Neural crest cell (in vitro differentiated cells): ENCODE data around the gene SPATA3. TPM values are rescaled to one million over a fixed set of nuclear protein-coding genes. Genes with fewer than 3 reads are reported as not detected.

Experiments used
- DNase-seq: peaks from one replicate; pipeline ENCODE4 v3.0.0; 2021; ENCODE audit warnings: low read depth, mixed read lengths, low spot score
- H3K27ac Mint-ChIP-seq: one replicate; pipeline ENCODE4 v1.8.0; 2021; ENCODE audit warnings: mild to moderate bottlenecking, mixed read lengths; ENCODE audit not compliant: unreplicated experiment
- H3K27me3 Mint-ChIP-seq: 2 replicates; pipeline ENCODE4 v1.8.0; 2021; ENCODE audit warnings: low read depth, mild to moderate bottlenecking, mixed read lengths
- H3K36me3 Mint-ChIP-seq: 2 replicates; pipeline ENCODE4 v1.8.0; 2021; ENCODE audit warnings: low read depth, mild to moderate bottlenecking, mixed read lengths
- H3K4me1 Mint-ChIP-seq: 2 replicates; pipeline ENCODE4 v1.8.0; 2021; ENCODE audit warnings: mixed read lengths
- H3K4me3 Mint-ChIP-seq: one replicate; pipeline ENCODE4 v1.8.0; 2021; ENCODE audit warnings: mild to moderate bottlenecking, mixed read lengths
- H3K9me3 Mint-ChIP-seq: 2 replicates; pipeline ENCODE4 v1.8.0; 2021; ENCODE audit warnings: mixed read lengths
- total RNA-seq: library from RNA; stranded (reverse); gene quantifications from 2 replicates; pipeline ENCODE4 v1.2.1, GENCODE V29; 2021
- TF ChIP-seq, protein P1 (sequence below): fragments of 200-600 bp; sonication (generic); conservative IDR thresholded peaks from 2 replicates; pipeline ENCODE4 v1.5.0; 2021; ENCODE audit warnings: antibody characterized with exemption, mild to moderate bottlenecking

Gene SPATA3
- total RNA-seq, 1 donor from 2014 or later: not detected

DNA sequence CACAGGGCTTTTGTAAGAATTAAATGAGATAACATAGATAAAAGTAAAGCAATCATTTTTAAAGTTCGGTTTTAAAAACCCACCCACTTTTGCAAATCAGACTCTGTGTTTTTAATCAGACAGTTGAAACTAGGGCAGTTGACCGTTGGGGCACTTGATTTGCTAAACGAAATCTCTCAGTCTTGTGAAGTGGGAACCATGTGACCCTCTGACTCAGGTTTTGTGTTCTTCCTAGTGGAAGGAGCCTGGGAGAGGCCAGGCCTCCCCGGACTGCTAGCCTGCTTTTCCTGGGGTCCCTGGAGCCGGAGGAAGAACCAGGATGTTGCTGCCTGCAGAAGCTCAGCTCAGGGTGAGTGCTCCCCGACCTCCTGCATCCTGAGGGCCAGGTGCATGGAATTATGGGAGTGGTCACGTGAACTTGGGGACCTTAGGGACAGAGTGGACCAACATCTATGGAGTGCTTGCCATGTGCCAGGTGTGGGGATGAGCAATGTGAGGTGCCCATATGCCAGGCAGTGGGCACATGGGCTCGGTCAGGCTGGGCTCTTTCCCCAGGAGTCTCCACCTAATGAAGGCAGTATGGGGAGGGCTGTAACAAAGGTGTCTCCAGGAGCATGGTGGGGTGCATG, 45.3 kb downstream of the SPATA3 start:
- H3K4me3 Mint-ChIP-seq: no peak overlapping the region
- DNase-seq: no peak
- H3K36me3 Mint-ChIP-seq: no peaks in the 10 kb centered on the region
- TF ChIP-seq, protein P1, sequence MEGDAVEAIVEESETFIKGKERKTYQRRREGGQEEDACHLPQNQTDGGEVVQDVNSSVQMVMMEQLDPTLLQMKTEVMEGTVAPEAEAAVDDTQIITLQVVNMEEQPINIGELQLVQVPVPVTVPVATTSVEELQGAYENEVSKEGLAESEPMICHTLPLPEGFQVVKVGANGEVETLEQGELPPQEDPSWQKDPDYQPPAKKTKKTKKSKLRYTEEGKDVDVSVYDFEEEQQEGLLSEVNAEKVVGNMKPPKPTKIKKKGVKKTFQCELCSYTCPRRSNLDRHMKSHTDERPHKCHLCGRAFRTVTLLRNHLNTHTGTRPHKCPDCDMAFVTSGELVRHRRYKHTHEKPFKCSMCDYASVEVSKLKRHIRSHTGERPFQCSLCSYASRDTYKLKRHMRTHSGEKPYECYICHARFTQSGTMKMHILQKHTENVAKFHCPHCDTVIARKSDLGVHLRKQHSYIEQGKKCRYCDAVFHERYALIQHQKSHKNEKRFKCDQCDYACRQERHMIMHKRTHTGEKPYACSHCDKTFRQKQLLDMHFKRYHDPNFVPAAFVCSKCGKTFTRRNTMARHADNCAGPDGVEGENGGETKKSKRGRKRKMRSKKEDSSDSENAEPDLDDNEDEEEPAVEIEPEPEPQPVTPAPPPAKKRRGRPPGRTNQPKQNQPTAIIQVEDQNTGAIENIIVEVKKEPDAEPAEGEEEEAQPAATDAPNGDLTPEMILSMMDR: no peak
- H3K27ac Mint-ChIP-seq: no peak overlapping the region
- H3K9me3 Mint-ChIP-seq: no peaks in the 10 kb centered on the region
- H3K4me1 Mint-ChIP-seq: peaks cover 5% of the 10 kb centered on the region
- peaks cover 36% of the 10 kb centered on the region for H3K27me3 Mint-ChIP-seq

DNA sequence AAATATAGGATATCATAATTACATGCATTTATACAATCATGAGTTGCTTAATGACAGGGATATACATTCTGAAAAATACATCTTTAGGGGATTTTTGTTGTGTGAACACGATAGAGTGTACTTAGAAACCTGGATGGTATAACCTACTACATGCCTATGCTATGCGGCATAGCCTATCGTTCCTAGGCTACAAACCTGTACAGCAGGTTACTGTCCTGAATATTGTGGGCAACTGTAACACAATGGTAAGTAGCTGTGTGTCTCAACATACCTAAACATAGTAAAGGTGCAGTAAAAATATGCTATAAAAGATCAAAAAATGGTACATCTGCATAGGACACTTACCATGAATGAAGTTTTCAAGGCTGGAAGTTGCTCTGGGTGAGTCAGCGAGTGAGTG, 47.9 kb downstream of the SPATA3 start:
- no peaks in the 10 kb centered on the region for H3K36me3 Mint-ChIP-seq
- no peak overlapping the region for H3K27ac Mint-ChIP-seq
- no peaks in the 10 kb centered on the region for H3K9me3 Mint-ChIP-seq
- peaks cover 21% of the 10 kb centered on the region for H3K4me1 Mint-ChIP-seq
- no peak overlapping the region for H3K4me3 Mint-ChIP-seq
- no peak for DNase-seq
- TF ChIP-seq, protein P1: no peak
- peaks cover 18% of the 10 kb centered on the region for H3K27me3 Mint-ChIP-seq

DNA sequence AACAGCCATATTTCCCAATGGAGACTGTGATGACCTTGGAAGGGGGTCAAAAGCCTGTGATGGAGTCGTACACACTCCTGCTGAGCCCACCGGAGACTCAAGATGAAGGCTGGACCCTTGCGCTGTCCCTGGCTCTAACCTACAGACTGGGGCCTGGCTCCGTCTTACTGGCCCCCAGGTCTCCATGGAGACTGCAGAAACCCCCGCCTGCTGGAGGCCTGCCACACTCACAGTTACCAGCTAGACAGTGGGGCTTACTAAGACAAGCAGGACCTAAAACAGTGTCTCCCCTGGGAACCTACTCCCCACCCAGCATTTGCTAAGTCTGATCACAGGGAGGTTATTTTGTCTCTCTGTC, 51.0 kb downstream of the SPATA3 start:
- H3K9me3 Mint-ChIP-seq: no peaks in the 10 kb centered on the region
- no peaks in the 10 kb centered on the region for H3K27me3 Mint-ChIP-seq
- no peaks in the 10 kb centered on the region for H3K36me3 Mint-ChIP-seq
- TF ChIP-seq, protein P1: no peak
- peaks cover 22% of the 10 kb centered on the region for H3K4me1 Mint-ChIP-seq
- no peak overlapping the region for H3K4me3 Mint-ChIP-seq
- no peak overlapping the region for H3K27ac Mint-ChIP-seq
- DNase-seq: no peak

DNA sequence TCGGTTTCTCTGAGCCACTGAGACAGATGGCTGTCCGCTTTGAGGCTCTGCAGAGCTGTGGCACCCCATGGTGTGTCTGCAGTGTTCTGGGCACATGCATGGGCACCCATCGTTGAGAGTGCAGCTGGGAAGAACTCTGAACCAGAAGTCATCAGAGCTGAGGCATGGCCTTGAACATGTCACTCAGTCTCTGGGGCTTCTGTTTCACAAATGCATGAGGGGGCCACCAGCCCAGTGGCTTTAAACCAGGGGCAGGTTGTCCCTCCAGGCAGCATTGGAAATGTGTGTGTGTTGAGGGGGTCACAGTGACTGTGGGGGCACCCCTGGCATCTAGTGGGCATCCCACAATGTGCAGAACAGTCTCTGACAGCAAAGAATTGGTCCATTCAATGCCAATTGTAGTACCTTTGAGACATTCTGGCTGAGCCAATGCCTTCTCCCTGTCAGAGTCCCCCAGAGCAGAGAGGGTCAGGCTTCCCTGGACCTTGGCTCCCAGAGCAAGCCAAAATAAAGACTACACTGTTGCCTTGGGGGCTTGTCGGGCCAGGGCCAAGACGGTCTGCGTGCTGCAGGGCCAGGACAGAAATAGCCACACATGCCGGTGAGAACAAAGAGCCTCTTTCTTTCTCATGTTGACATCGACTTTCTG, 51.5 kb downstream of the SPATA3 start:
- H3K4me3 Mint-ChIP-seq: peak overlapping the region; percentile 38
- DNase-seq: peak; percentile 33
- no peaks in the 10 kb centered on the region for H3K36me3 Mint-ChIP-seq
- peaks cover 26% of the 10 kb centered on the region for H3K4me1 Mint-ChIP-seq
- H3K9me3 Mint-ChIP-seq: no peaks in the 10 kb centered on the region
- TF ChIP-seq, protein P1: no peak
- peaks cover 3% of the 10 kb centered on the region for H3K27me3 Mint-ChIP-seq
- peak overlapping the region; percentile 81 for H3K27ac Mint-ChIP-seq

DNA sequence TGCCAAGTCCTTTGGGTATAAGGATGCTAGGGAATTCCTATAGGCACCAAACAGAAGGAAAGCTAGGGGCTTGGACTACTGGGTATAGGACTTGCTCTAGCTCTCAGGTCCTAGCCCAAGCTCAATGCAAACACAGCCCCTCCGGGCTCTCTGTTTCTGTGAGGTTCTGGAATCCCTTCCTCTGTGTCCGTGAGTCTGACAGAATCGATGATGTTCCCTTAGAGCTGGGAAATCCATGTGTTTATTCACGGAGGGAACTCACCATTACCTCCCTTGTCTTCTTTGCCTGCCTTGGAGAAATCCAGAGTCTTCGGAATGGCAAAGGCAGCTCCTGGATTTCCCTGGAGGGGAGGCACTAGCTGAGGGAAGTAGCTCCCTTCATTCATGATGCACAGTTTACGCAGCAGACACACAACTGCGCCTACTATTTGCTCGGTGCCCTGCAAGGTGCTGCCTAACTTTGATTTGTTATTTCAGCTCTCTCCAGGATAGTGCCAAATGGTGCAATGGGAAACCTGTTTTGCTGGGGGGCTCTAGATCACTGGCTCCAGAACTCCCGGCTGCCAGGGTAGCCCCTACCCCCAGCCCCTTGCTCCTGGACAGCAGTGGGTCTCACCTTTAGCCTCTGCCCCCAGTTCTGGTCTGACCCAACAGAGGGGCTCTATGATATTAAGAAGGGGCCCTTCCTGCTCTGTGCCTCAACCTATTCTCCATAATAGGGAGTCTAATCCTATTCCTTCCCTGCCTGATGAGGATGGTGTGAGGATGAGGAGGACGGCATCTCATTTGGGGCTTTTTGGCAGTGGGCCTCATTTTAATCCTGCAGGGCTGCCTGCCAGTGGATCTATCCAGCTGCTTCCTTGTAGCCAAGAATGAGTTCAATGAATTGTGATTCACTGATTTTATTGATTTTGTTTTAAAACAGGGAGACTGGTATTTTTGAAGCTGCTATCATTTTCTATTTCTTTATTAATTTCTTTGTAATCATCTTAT, 52.3 kb downstream of the SPATA3 start:
- peaks cover 8% of the 10 kb centered on the region for H3K27me3 Mint-ChIP-seq
- H3K36me3 Mint-ChIP-seq: no peaks in the 10 kb centered on the region
- H3K9me3 Mint-ChIP-seq: no peaks in the 10 kb centered on the region
- peaks cover 33% of the 10 kb centered on the region for H3K4me1 Mint-ChIP-seq
- TF ChIP-seq, protein P1: no peak
- DNase-seq: no peak
- peak overlapping the region; percentile 41 for H3K4me3 Mint-ChIP-seq
- peak overlapping the region; percentile 81 for H3K27ac Mint-ChIP-seq
